Loucy (cell line): ENCODE results near the gene SETMAR.

Source experiments
- H2AFZ ChIP-seq: fragments of 200-600 bp; sonication (generic); 2 replicates; pipeline ENCODE4 v1.6.0; 2016; ENCODE audit warnings: antibody characterized with exemption, mild to moderate bottlenecking, low read length, moderate library complexity
- H3F3A ChIP-seq: fragments of 200-600 bp; 2 replicates; pipeline ENCODE4 v1.6.0; 2016; ENCODE audit warnings: antibody characterized with exemption, low read depth, mild to moderate bottlenecking
- H3K27me3 ChIP-seq: fragments of 200-600 bp; sonication (generic); 2 replicates; pipeline ENCODE4 v1.6.1; 2014; ENCODE audit warnings: low read length, mild to moderate bottlenecking; ENCODE audit not compliant: insufficient read depth, poor library complexity, severe bottlenecking
- H3K36me3 ChIP-seq: fragments of 200-600 bp; sonication (generic); 2 replicates; pipeline ENCODE4 v1.6.1; 2016; ENCODE audit warnings: low read length; ENCODE audit not compliant: insufficient read depth
- H3K4me1 ChIP-seq: fragments of 200-600 bp; sonication (generic); 2 replicates; pipeline ENCODE4 v1.5.1; 2014; ENCODE audit warnings: low read length, mild to moderate bottlenecking; ENCODE audit not compliant: insufficient read depth, poor library complexity, severe bottlenecking
- H3K4me2 ChIP-seq: fragments of 200-600 bp; sonication (generic); 2 replicates; pipeline ENCODE4 v1.6.0; 2014; ENCODE audit warnings: antibody characterized with exemption, low read length, low read depth, mild to moderate bottlenecking; ENCODE audit not compliant: poor library complexity, severe bottlenecking
- H3K4me3 ChIP-seq: fragments of 200-600 bp; sonication (generic); 2 replicates; pipeline ENCODE4 v1.5.1; 2014; ENCODE audit warnings: low read length, mild to moderate bottlenecking, mixed read lengths; ENCODE audit not compliant: poor library complexity, severe bottlenecking
- H3K79me2 ChIP-seq: fragments of 200-600 bp; sonication (generic); 2 replicates; pipeline ENCODE4 v1.6.1; 2014; ENCODE audit warnings: low read length; ENCODE audit not compliant: insufficient read depth
- H3K9ac ChIP-seq: fragments of 200-600 bp; sonication (generic); 2 replicates; pipeline ENCODE4 v1.6.0; 2014; ENCODE audit warnings: mild to moderate bottlenecking, low read depth, low read length, moderate library complexity; ENCODE audit not compliant: poor library complexity, severe bottlenecking
- H3K9me2 ChIP-seq: fragments of 200-600 bp; sonication (generic); replicated peaks from 2 replicates; pipeline ENCODE4 v1.6.1; 2016; ENCODE audit warnings: low read depth, low read length, mixed read lengths
- H3K9me3 ChIP-seq: fragments of 200-600 bp; sonication (generic); 2 replicates; pipeline ENCODE4 v1.6.1; 2014; ENCODE audit warnings: mild to moderate bottlenecking, antibody characterized with exemption, low read length, low read depth; ENCODE audit not compliant: insufficient read depth
- H4K20me1 ChIP-seq: fragments of 200-600 bp; sonication (generic); 2 replicates; pipeline ENCODE4 v1.6.0; 2014; ENCODE audit warnings: antibody characterized with exemption, low read length, mild to moderate bottlenecking; ENCODE audit not compliant: insufficient read depth, poor library complexity, severe bottlenecking
- CTCF ChIP-seq: fragments of 200-600 bp; sonication (generic); conservative IDR thresholded peaks from 2 replicates; pipeline ENCODE4 v1.5.1; 2014; ENCODE audit warnings: mild to moderate bottlenecking, antibody characterized with exemption, low read length
- EZH2phosphoT487 ChIP-seq: fragments of 200-600 bp; IDR thresholded peaks from 2 replicates; pipeline ENCODE4 v1.6.1; 2018; ENCODE audit warnings: antibody characterized with exemption, mild to moderate bottlenecking, moderate library complexity, borderline replicate concordance

SETMAR gene

DNA sequence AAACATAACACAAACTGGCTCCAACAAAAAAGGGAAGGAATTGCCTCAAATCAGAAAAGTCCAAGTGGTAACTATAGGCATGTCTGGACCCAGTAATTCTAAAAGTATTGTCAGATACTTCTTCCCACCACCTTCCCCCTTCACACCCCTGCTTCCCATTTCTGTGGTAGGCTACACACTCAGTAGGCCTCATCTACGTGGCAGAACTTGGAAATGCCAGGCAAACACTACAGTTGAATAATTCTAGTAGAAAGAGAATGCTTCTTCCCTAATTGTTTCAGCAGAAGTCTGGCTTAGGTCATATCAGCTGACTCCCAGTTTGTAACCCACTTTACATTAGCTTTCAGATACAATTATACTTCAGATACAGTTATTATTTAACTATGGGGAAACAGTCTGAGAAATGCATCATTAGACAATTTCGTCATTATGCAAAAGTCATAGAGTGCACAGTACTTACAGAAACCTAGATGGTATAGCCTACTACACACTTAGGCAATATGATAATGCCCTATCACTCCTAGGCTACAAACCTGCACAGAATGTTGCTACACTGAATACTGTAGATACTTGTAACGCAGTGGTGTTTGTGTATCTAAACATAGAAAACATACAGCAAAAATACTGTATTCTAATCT, 6.4 kb downstream of the SETMAR start:
- TF ChIP-seq CTCF (no peak), EZH2phosphoT487 (no peak)
- no peaks in the 10 kb centered on the region for H3K9me3 ChIP-seq
- peaks cover 66% of the 10 kb centered on the region for H3K4me1 ChIP-seq
- H3K4me3 ChIP-seq, result no peak overlapping the region
- H3K27me3 ChIP-seq, result no peaks in the 10 kb centered on the region
- no peak overlapping the region for H2AFZ ChIP-seq
- no peaks in the 10 kb centered on the region for H3K9me2 ChIP-seq
- H3K4me2 ChIP-seq, result peak overlapping the region; percentile 80
- peaks cover 6% of the 10 kb centered on the region; the same call in 1 of the 2 replicates for H3K36me3 ChIP-seq
- no peaks in the 10 kb centered on the region for H4K20me1 ChIP-seq
- peaks cover 65% of the 10 kb centered on the region for H3K79me2 ChIP-seq
- no peaks in the 10 kb centered on the region; the same call in 1 of the 2 replicates for H3F3A ChIP-seq
- peak overlapping the region; percentile 8 for H3K9ac ChIP-seq

- peak overlapping the region; percentile 36 for H3K4me2 ChIP-seq
Observed at GRCh38 chr3:4310971-4311370, 7.8 kb downstream of the SETMAR start.

GRCh38 chr3:4311496-4311895, 8.3 kb downstream of the SETMAR start:
- Histone ChIP-seq H3F3A (no peaks in the 10 kb centered on the region; the same call in 1 of the 2 replicates), H2AFZ (no peak overlapping the region), H3K27me3 (no peaks in the 10 kb centered on the region), H3K9me3 (no peaks in the 10 kb centered on the region), H3K4me1 (peaks cover 50% of the 10 kb centered on the region), H3K9ac (no peak overlapping the region), H3K36me3 (peaks cover 10% of the 10 kb centered on the region; the same call in 1 of the 2 replicates), H3K4me3 (no peak overlapping the region), H3K4me2 (peak overlapping the region; percentile 36), H3K9me2 (no peaks in the 10 kb centered on the region), H4K20me1 (no peaks in the 10 kb centered on the region), H3K79me2 (peaks cover 48% of the 10 kb centered on the region)
- TF ChIP-seq CTCF, result no peak
- no peak for TF ChIP-seq EZH2phosphoT487

More at GRCh38 chr3:4310971-4311370, 7.8 kb downstream of the SETMAR start:
- no peak for TF ChIP-seq CTCF
- no peak for TF ChIP-seq EZH2phosphoT487
- Histone ChIP-seq H3K9me2 (no peaks in the 10 kb centered on the region), H3K36me3 (peaks cover 10% of the 10 kb centered on the region; the same call in 1 of the 2 replicates), H3K4me3 (no peak overlapping the region), H2AFZ (no peak overlapping the region), H3K9ac (peak overlapping the region; percentile 1), H3K27me3 (no peaks in the 10 kb centered on the region), H4K20me1 (no peaks in the 10 kb centered on the region), H3F3A (no peaks in the 10 kb centered on the region; the same call in 1 of the 2 replicates), H3K9me3 (no peaks in the 10 kb centered on the region), H3K79me2 (peaks cover 51% of the 10 kb centered on the region), H3K4me1 (peaks cover 52% of the 10 kb centered on the region)
